H1 (cell line): ENCODE measurements around the gene ARHGAP22. TPM values are rescaled to one million over a fixed set of nuclear protein-coding genes. Genes with fewer than 3 reads are reported as not detected.

ENCODE experiments used
- CTCF ChIA-PET: fragments of 300-600 bp; sonication (Branson Sonifier 250); formaldehyde crosslinking; loops from one replicate; lab custom pipeline; 2021; ENCODE audit not compliant: partially characterized antibody; lab: Charles Lee
- POLR2A ChIA-PET: fragments of 300-600 bp; sonication (Branson Sonifier 250); formaldehyde crosslinking; loops from one replicate; lab custom pipeline; 2021; ENCODE audit warnings: inconsistent platforms; ENCODE audit not compliant: partially characterized antibody; lab: Charles Lee
- DNase-seq, 2 experiments: peaks; one replicate each; pipeline versions ENCODE4 v3.0.0 to v3.0.0-alpha.2; 2010 to 2022; ENCODE audit warnings: low spot score in 2 of 2, low read depth in 1 of 2, mixed read lengths in 1 of 2
- FAIRE-seq: peaks from 2 replicates; lab custom pipeline; 2011; peaks lifted over from hg19 to GRCh38; lab: Jason Lieb, UNC
- H2AFZ ChIP-seq: 2 replicates; pipeline ENCODE4 v1.8.1; 2012; ENCODE audit warnings: low read length, inconsistent platforms
- H2AK5ac ChIP-seq: 2 replicates; pipeline ENCODE4 v1.6.1; 2013; ENCODE audit warnings: low read depth, low read length
- H2BK120ac ChIP-seq: replicated peaks from 2 replicates; pipeline ENCODE3; 2013; ENCODE audit warnings: low read depth, low read length, inconsistent platforms
- H2BK12ac ChIP-seq: 2 replicates; pipeline ENCODE4 v1.6.1; 2013; ENCODE audit warnings: low read depth, low read length
- H2BK15ac ChIP-seq: 2 replicates; pipeline ENCODE4 v1.6.1; 2013; ENCODE audit warnings: low read length
- H2BK20ac ChIP-seq: 2 replicates; pipeline ENCODE4 v1.6.1; 2013; ENCODE audit warnings: low read length
- H2BK5ac ChIP-seq: 2 replicates; pipeline ENCODE4 v1.6.1; 2013; ENCODE audit warnings: low read depth, low read length
- H3K14ac ChIP-seq: 2 replicates; pipeline ENCODE4 v1.6.1; 2013; ENCODE audit warnings: inconsistent platforms; ENCODE audit not compliant: insufficient read length
- H3K18ac ChIP-seq: 2 replicates; pipeline ENCODE4 v1.6.1; 2013; ENCODE audit warnings: low read length; ENCODE audit errors: extremely low read depth
- H3K23ac ChIP-seq: 2 replicates; pipeline ENCODE4 v1.6.1; 2013; ENCODE audit warnings: inconsistent platforms; ENCODE audit not compliant: insufficient read length
- H3K23me2 ChIP-seq: 2 replicates; pipeline ENCODE4 v1.6.1; 2013; ENCODE audit warnings: low read depth, low read length
- H3K27ac ChIP-seq: 2 replicates; pipeline ENCODE4 v1.6.1; 2011; ENCODE audit warnings: low read depth, low read length, inconsistent platforms
- H3K27me3 ChIP-seq, 4 experiments: replicated peaks in 1 of 4; 1 replicate in 1 of 4; 2 replicates in 3 of 4; pipeline versions ENCODE4 v1.6.1 to v1.8.1; 2011 to 2013; ENCODE audit warnings: low read length in 3 of 4, mild to moderate bottlenecking in 3 of 4, inconsistent platforms in 2 of 4, mixed read lengths in 2 of 4, moderate library complexity in 1 of 4; ENCODE audit not compliant: control insufficient read depth in 3 of 4, insufficient read depth in 3 of 4; ENCODE audit errors: extremely low read depth in 1 of 4
- H3K36me3 ChIP-seq, 4 experiments: 2 replicates each; pipeline versions ENCODE4 v1.6.1 to v1.8.1; 2011 to 2013; ENCODE audit warnings: mild to moderate bottlenecking in 4 of 4, low read length in 3 of 4, moderate library complexity in 2 of 4, control low read depth in 1 of 4, inconsistent platforms in 1 of 4; ENCODE audit not compliant: insufficient read depth in 4 of 4, control insufficient read depth in 2 of 4
- H3K4ac ChIP-seq: replicated peaks from 2 replicates; pipeline ENCODE3; 2013; ENCODE audit warnings: low read length, low read depth, mixed read lengths, inconsistent platforms; ENCODE audit not compliant: insufficient read length
- H3K4me1 ChIP-seq, 4 experiments: replicated peaks in 1 of 4; 1 replicate in 1 of 4; 2 replicates in 3 of 4; pipeline versions ENCODE4 v1.6.1 to v1.8.1; 2011 to 2013; ENCODE audit warnings: low read length in 3 of 4, inconsistent platforms in 2 of 4, mixed read lengths in 1 of 4; ENCODE audit not compliant: insufficient read depth in 4 of 4, control insufficient read depth in 3 of 4
- H3K4me2 ChIP-seq, 2 experiments: 2 replicates each; pipeline versions ENCODE4 v1.6.1 to v1.8.1; 2011 to 2013; ENCODE audit warnings: low read depth in 2 of 2, low read length in 2 of 2, control low read depth in 1 of 2, inconsistent platforms in 1 of 2, mild to moderate bottlenecking in 1 of 2; ENCODE audit not compliant: insufficient read depth in 1 of 2
- H3K4me3 ChIP-seq, 4 experiments: fragments of 200-600, 300-600 bp in 1 of 4; sonication (generic), shearing (Covaris generic), sonication (Bioruptor Twin) in 1 of 4; 2 replicates each; pipeline versions ENCODE4 v1.5.1 to v1.8.1; 2011 to 2016; ENCODE audit warnings: low read length in 4 of 4, low read depth in 3 of 4, control low read depth in 2 of 4, inconsistent platforms in 2 of 4, mild to moderate bottlenecking in 2 of 4, mixed read lengths in 1 of 4, moderate library complexity in 1 of 4; ENCODE audit not compliant: insufficient read depth in 2 of 4; ENCODE audit errors: extremely low read depth in 1 of 4
- H3K56ac ChIP-seq: replicated peaks from 2 replicates; pipeline ENCODE3; 2013; ENCODE audit warnings: low read depth, mild to moderate bottlenecking, mixed read lengths, low read length, inconsistent platforms; ENCODE audit not compliant: insufficient read length
- H3K79me1 ChIP-seq: 2 replicates; pipeline ENCODE4 v1.6.1; 2013; ENCODE audit warnings: low read depth, low read length, control low read depth
- H3K79me2 ChIP-seq, 2 experiments: 2 replicates each; pipeline versions ENCODE4 v1.6.1 to v1.8.1; 2012 to 2013; ENCODE audit warnings: low read length in 2 of 2, mild to moderate bottlenecking in 2 of 2, inconsistent platforms in 1 of 2; ENCODE audit not compliant: insufficient read depth in 2 of 2, control insufficient read depth in 1 of 2
- H3K9ac ChIP-seq, 4 experiments: replicated peaks in 1 of 4; 1 replicate in 1 of 4; 2 replicates in 3 of 4; pipeline versions ENCODE4 v1.6.1 to v1.8.1; 2011 to 2013; ENCODE audit warnings: low read depth in 3 of 4, low read length in 3 of 4, control low read depth in 2 of 4, mild to moderate bottlenecking in 2 of 4, moderate library complexity in 2 of 4, inconsistent platforms in 1 of 4; ENCODE audit errors: extremely low read depth in 1 of 4
- H3K9me3 ChIP-seq, 2 experiments: 2 replicates each; pipeline versions ENCODE4 v1.6.1 to v1.8.1; 2012 to 2013; ENCODE audit warnings: mild to moderate bottlenecking in 2 of 2, moderate library complexity in 2 of 2, control low read depth in 1 of 2, inconsistent platforms in 1 of 2, low read depth in 1 of 2, low read length in 1 of 2, mixed read lengths in 1 of 2; ENCODE audit not compliant: insufficient read depth in 2 of 2
- H4K20me1 ChIP-seq, 2 experiments: replicated peaks in 1 of 2; 2 replicates each; pipeline versions ENCODE3 to v1.8.1; 2011 to 2013; ENCODE audit warnings: inconsistent platforms in 2 of 2, low read length in 2 of 2, mild to moderate bottlenecking in 1 of 2; ENCODE audit not compliant: insufficient read depth in 2 of 2, control insufficient read depth in 1 of 2
- H4K5ac ChIP-seq: 2 replicates; pipeline ENCODE4 v1.6.1; 2013; ENCODE audit warnings: low read length, low read depth, mixed read lengths, inconsistent platforms; ENCODE audit not compliant: insufficient read length
- H4K8ac ChIP-seq: 2 replicates; pipeline ENCODE4 v1.8.0; 2013; ENCODE audit warnings: mild to moderate bottlenecking, moderate library complexity, low read length, inconsistent platforms; ENCODE audit not compliant: insufficient read depth; ENCODE audit errors: extremely low read depth
- H4K91ac ChIP-seq: replicated peaks from 2 replicates; pipeline ENCODE3; 2013; ENCODE audit warnings: low read length, mixed read lengths, inconsistent platforms; ENCODE audit not compliant: insufficient read length
- MAFK ChIP-seq: IDR thresholded peaks from 2 replicates; pipeline ENCODE4 v1.6.1; 2012; ENCODE audit warnings: low read depth, mild to moderate bottlenecking, improper control_type of control experiment, low read length
- SIRT6 ChIP-seq: IDR thresholded peaks from one replicate; pipeline ENCODE4 v1.7.1; 2012; ENCODE audit warnings: low read length, inconsistent platforms
- YY1 ChIP-seq: IDR thresholded peaks from 2 replicates; pipeline ENCODE4 v1.6.1; 2011; ENCODE audit warnings: low read depth, mild to moderate bottlenecking, low read length
- WGBS, 2 experiments: shearing (Covaris generic) in 1 of 2; methylation state at CpG; one replicate each; pipeline versions ENCODE4 v1.1.6 to v1.1.7; 2013 to 2015; ENCODE audit warnings: low lambda C conversion rate in 2 of 2, mixed read lengths in 2 of 2, inconsistent platforms in 1 of 2, low coverage in 1 of 2, missing lambda C conversion rate in 1 of 2; ENCODE audit not compliant: insufficient replicate concordance in 2 of 2, insufficient coverage in 1 of 2, insufficient read length in 1 of 2; ENCODE audit errors: extremely low coverage in 1 of 2, missing lambda C conversion rate in 1 of 2; 5-methylcytosine and 5-hydroxymethylcytosine counted together
- polyA plus RNA-seq, 7 experiments: library from polyadenylated mRNA; depleted of rRNA in 3 of 7; stranded (reverse) in 5 of 7; unstranded in 2 of 7; fragments of >200 nt in 5 of 7; fragments of 200-250 nt in 2 of 7; gene quantifications; 1 replicate in 5 of 7; 2 replicates in 1 of 7; 4 replicates in 1 of 7; pipeline versions ENCODE4 v1.2.1 to v1.2.3, GENCODE V29; 2011 to 2013; ENCODE audit warnings: missing spikeins in 2 of 7, mixed read lengths in 2 of 7
- total RNA-seq: library from RNA; stranded (reverse); fragmentation: NEBNext Ultra II Directional; extraction: Animal tissue kit (Norgen Biotek cat#: 25700); gene quantifications from 2 replicates; pipeline ENCODE4 v1.2.1, GENCODE V29; 2021

ARHGAP22 gene
- total and polyA plus RNA-seq, 2 of the 8 experiments (the other 6 are each of a cell fraction or from before 2014, with no cell fraction given): 3.6 to 11.2 TPM

DNA sequence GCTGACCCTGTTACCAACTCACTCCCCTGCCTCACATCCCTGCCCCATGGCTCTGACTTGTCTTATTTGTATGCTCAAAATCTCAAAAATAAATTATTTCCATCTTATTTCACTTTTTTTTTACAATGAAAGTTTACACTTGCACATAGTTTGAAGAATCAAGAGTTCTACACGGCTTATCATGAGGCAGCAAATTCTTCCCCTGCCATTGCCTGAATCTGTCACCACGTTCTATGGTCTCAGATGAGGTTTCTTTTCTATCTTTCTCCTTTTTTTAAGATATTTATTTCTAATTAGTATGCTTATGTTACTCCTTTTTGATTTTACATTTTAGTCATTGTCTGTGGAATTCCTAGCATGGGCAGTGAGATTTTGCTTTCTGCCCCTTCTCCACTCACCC lies 28.4 kb downstream of the ARHGAP22 start:
- H3K27ac ChIP-seq: no peak overlapping the region
- H3K23ac ChIP-seq: no peak overlapping the region
- H3K79me1 ChIP-seq: no peaks in the 10 kb centered on the region
- ChIA-PET CTCF (no interaction called here), POLR2A (no interaction called here)
- TF ChIP-seq MAFK (no peak), SIRT6 (no peak), YY1 (no peak)
- no peak overlapping the region for H2BK5ac ChIP-seq
- no peak overlapping the region for H3K14ac ChIP-seq
- no peak overlapping the region for H2BK120ac ChIP-seq
- no peak overlapping the region for H4K5ac ChIP-seq
- H4K8ac ChIP-seq: no peak overlapping the region
- H3K9ac ChIP-seq: no peak overlapping the region
- DNase-seq (no peak), FAIRE-seq (no peak)
- no peak overlapping the region for H4K91ac ChIP-seq
- H3K4ac ChIP-seq: no peak overlapping the region
- no peak overlapping the region for H3K4me2 ChIP-seq
- H2AK5ac ChIP-seq: no peak overlapping the region
- H2BK20ac ChIP-seq: no peak overlapping the region
- no peak overlapping the region for H3K56ac ChIP-seq
- no peaks in the 10 kb centered on the region for H3K79me2 ChIP-seq
- no peak overlapping the region for H2BK12ac ChIP-seq
- no peaks in the 10 kb centered on the region for H3K9me3 ChIP-seq
- no peaks in the 10 kb centered on the region for H4K20me1 ChIP-seq
- no peak overlapping the region for H2BK15ac ChIP-seq
- H3K23me2 ChIP-seq: no peaks in the 10 kb centered on the region
- H3K4me1 ChIP-seq: no peaks in the 10 kb centered on the region; a peak in 1 of 7 replicates
- H2AFZ ChIP-seq: no peak overlapping the region
- WGBS, 2 experiments: 94% methylated on average over 2 of the region's 2 CpGs; no CpG with 5 or more reads in 1 of the 2 experiments
- H3K4me3 ChIP-seq: no peak overlapping the region
- H3K27me3 ChIP-seq: no peaks in the 10 kb centered on the region
- H3K36me3 ChIP-seq: no peaks in the 10 kb centered on the region
- H3K18ac ChIP-seq: no peak overlapping the region
